ENCODE results near the gene SMAD2. TPM values are rescaled to one million over a fixed set of nuclear protein-coding genes. Genes with fewer than 3 reads are reported as not detected.
A peak's percentile ranks its signal among the peaks of the same experiment; 100 is the strongest.

The SMAD2 gene
- total RNA-seq, 2 experiments from 2014 or later = 156 to 166 TPM

DNA sequence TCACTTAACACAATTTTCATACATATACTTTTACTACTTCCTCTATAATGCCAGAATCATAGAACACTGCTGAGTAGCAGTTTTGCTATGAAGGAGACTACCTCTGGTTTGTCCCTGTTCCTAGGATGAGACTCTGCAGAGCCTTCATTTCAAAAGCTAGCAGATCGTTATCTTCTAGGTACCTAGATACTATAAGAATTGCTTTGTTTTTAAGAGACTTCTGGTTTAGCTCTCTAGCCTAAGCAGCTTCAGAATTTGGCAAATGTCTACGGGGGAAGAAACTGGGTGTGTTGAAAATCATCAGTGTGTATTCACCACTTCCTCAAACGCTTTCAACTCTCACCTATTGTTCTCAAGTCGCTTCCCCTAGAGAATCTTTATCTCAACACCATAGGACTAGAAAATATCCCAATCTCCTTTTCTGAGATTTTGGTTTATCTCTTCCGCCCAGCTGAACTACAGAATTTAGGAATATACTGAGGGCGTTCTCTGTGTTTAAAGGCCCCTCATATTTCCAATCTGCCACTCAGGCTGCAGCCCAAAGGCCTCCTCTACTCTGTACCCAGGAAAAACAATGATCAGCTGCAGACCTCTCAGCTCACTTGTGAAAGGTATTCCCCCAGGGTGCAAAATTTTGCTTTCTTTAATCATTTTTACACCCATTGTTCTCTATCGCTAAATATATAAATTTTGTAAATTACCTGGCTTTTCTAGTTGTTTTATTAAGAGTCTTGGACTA is 28.7 kb downstream of the SMAD2 start:
- peaks cover 28% of the 10 kb centered on the region for H3K9me3 Mint-ChIP-seq (ENCODE audit: low read depth)
- CTCF ChIA-PET = interaction anchor here (1.4 to 1.5 kb wide), 2 partner anchors 8 to 96 kb away, joined by 3 to 5 read pairs; no protein-coding TSS in a partner anchor
- H3K27me3 Mint-ChIP-seq = no peaks in the 10 kb centered on the region
- peaks cover 67% of the 10 kb centered on the region for H3K4me1 Mint-ChIP-seq
- H3K4me3 Mint-ChIP-seq = peak overlapping the region; percentile 25
- no peak for DNase-seq
- H3K27ac Mint-ChIP-seq = peak overlapping the region; percentile 83
- ATAC-seq = peak; percentile 91
- H3K36me3 Mint-ChIP-seq = peaks cover 75% of the 10 kb centered on the region

DNA sequence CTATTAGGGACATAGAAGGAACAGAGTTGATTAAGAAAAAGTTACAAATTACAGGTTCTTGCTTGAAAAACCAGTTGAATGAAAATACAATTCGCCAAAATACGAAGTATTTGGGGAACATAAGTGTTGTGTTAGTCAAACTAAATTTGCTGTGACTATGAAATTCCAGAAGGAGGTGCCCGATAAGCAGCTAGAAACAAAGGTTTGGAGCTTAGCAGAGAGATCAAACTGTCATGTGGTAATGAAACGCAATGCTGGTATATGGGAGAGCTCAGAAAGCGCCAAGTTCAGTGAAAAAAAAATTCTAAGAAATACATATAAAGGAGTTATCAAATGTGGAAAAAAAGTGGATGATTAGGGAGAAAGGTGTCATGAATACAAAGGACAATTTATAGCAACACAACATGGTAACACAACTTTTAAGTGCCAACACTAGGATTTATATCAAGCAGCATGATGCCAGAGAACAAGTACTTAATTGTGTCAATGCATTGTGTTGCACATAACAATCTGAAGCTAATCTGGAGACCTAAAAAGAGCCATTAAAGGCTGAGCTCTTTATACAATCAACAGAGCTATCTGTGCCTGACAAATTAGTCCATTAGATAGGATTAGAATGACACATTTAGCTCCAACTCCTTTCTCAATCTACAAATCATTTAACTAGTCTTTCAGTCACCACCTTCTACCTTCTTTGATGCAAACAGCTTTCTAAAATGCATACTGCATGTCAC is 31.2 kb downstream of the SMAD2 start:
- H3K4me1 Mint-ChIP-seq = peaks cover 66% of the 10 kb centered on the region
- H3K4me3 Mint-ChIP-seq = no peak overlapping the region
- H3K27me3 Mint-ChIP-seq = no peaks in the 10 kb centered on the region
- CTCF ChIA-PET = interaction anchor here (0.6 to 1.3 kb wide), 3 partner anchors 65 to 1605 kb away, joined by 3 read pairs; no protein-coding TSS in a partner anchor
- H3K27ac Mint-ChIP-seq = no peak overlapping the region
- DNase-seq (no peak), ATAC-seq (no peak)
- H3K9me3 Mint-ChIP-seq (ENCODE audit: low read depth) = peaks cover 14% of the 10 kb centered on the region
- H3K36me3 Mint-ChIP-seq = peaks cover 70% of the 10 kb centered on the region

DNA sequence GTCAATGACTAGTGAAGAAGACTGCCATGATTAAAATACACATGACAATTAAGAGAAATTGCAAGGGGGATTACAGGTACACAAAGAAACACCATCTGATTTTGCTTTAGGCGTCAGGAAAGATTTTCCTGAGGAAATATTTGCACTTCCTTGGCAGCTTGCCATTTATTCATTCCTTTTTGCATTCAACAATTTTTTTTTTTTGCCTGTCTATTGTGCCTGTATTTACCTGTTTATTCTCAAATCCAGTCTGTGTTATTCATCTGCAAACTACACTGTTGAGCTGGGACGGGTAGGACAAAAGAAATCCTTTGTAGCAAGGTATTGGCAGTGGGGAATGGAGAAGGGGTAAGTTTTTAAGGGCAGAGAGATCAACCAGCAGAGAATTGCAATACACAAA is 31.8 kb downstream of the SMAD2 start:
- CTCF ChIA-PET = no interaction called here
- Mint-ChIP-seq H3K27me3 (no peaks in the 10 kb centered on the region), H3K4me1 (peaks cover 67% of the 10 kb centered on the region), H3K4me3 (no peak overlapping the region), H3K9me3 (ENCODE audit: low read depth) (peaks cover 10% of the 10 kb centered on the region), H3K27ac (no peak overlapping the region), H3K36me3 (peaks cover 70% of the 10 kb centered on the region)
- DNase-seq = no peak
- no peak for ATAC-seq

GRCh38 chr18:47898055-47898454 is 32.4 kb downstream of the SMAD2 start:
- Mint-ChIP-seq H3K9me3 (ENCODE audit: low read depth) (peaks cover 5% of the 10 kb centered on the region), H3K27me3 (no peaks in the 10 kb centered on the region), H3K4me1 (peaks cover 62% of the 10 kb centered on the region), H3K36me3 (peaks cover 65% of the 10 kb centered on the region), H3K27ac (no peak overlapping the region), H3K4me3 (no peak overlapping the region)
- CTCF ChIA-PET = no interaction called here
- ATAC-seq = no peak
- no peak for DNase-seq

DNA sequence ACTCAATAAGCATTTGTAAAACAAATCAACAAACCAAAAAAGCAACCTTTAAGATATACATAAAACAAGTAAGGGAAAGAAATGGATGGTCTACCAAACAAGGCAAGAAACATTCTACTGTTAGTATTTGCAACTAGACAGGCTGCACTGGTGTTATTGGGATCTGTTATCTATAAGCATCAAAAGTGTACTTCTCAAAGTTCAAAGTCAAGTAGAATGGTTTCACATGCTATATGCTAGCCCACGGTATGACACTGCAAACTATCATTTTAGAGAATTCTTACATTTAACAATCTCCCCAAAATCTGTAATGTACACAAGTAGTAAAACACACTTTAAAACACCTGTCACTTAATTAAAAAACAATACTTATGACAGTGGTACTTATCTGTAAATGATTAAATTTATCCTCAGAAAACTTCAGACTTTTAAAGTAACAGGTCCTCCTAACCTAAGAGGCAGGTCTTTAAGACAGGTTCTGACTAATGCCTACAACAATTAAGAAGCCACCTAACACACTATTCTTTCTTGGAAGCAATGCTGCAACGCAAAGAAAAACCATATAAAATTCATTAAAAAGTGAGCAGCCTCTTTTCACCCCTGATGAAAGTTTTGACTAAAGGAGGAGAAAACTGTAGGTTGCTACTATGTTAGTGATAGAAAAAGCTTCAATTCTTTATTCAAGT is 34.8 kb downstream of the SMAD2 start:
- peaks cover 43% of the 10 kb centered on the region for H3K4me1 Mint-ChIP-seq
- H3K27ac Mint-ChIP-seq = no peak overlapping the region
- CTCF ChIA-PET = no interaction called here
- H3K9me3 Mint-ChIP-seq (ENCODE audit: low read depth) = peaks cover 2% of the 10 kb centered on the region
- H3K27me3 Mint-ChIP-seq = no peaks in the 10 kb centered on the region
- DNase-seq (no peak), ATAC-seq (no peak)
- no peak overlapping the region for H3K4me3 Mint-ChIP-seq
- H3K36me3 Mint-ChIP-seq = peaks cover 59% of the 10 kb centered on the region

GRCh38 chr18:47893939-47894699 is 36.3 kb downstream of the SMAD2 start:
- Mint-ChIP-seq H3K4me1 (peaks cover 41% of the 10 kb centered on the region), H3K36me3 (peaks cover 51% of the 10 kb centered on the region), H3K27ac (no peak overlapping the region), H3K4me3 (no peak overlapping the region), H3K27me3 (no peaks in the 10 kb centered on the region), H3K9me3 (ENCODE audit: low read depth) (no peaks in the 10 kb centered on the region)
- CTCF ChIA-PET = interaction anchor here (0.6 to 1.5 kb wide), 3 partner anchors 8 to 19 kb away, joined by 3 to 5 read pairs (median 4); no protein-coding TSS in a partner anchor
- no peak for ATAC-seq
- no peak for DNase-seq

- CTCF ChIA-PET = interaction anchor here (1.2 to 1.5 kb wide), 2 partner anchors 9 to 13 kb away, joined by 3 to 5 read pairs; no protein-coding TSS in a partner anchor
- DNase-seq = no peak
- no peak overlapping the region for H3K4me3 Mint-ChIP-seq
- ATAC-seq = no peak
- no peak overlapping the region for H3K27ac Mint-ChIP-seq
- peaks cover 51% of the 10 kb centered on the region for H3K36me3 Mint-ChIP-seq
- H3K9me3 Mint-ChIP-seq (ENCODE audit: low read depth) = no peaks in the 10 kb centered on the region
- peaks cover 40% of the 10 kb centered on the region for H3K4me1 Mint-ChIP-seq
- no peaks in the 10 kb centered on the region for H3K27me3 Mint-ChIP-seq
Observed at GRCh38 chr18:47893047-47893446, 37.4 kb downstream of the SMAD2 start.

DNA sequence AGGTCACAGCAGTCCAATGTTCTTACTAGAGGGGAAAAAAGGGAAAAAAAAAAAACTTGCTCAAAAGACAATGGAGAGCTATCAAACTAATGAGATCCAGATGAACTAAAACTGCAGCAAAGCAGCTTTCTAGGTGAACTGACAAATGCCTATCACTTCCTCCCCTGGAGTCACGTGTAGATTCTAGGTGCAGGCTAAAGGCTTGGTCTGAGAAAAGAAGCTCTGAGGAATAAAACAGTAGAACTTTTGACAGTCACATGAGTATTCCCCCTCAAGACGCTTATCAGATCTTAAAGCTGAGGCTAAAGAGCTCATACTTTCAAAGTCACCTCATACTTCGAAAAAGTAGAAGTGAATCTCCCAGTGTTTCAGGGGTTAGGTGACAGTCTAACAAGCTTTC is 42.3 kb downstream of the SMAD2 start:
- Mint-ChIP-seq H3K4me1 (peaks cover 23% of the 10 kb centered on the region), H3K36me3 (peaks cover 44% of the 10 kb centered on the region), H3K9me3 (ENCODE audit: low read depth) (no peaks in the 10 kb centered on the region), H3K27ac (no peak overlapping the region), H3K4me3 (no peak overlapping the region), H3K27me3 (no peaks in the 10 kb centered on the region)
- CTCF ChIA-PET = interaction anchor here (0.9 to 1.1 kb wide), 2 partner anchors 13 to 42 kb away, joined by 3 to 4 read pairs; partner anchors contain the start of gene SMAD2
- ATAC-seq = no peak
- no peak for DNase-seq

DNA sequence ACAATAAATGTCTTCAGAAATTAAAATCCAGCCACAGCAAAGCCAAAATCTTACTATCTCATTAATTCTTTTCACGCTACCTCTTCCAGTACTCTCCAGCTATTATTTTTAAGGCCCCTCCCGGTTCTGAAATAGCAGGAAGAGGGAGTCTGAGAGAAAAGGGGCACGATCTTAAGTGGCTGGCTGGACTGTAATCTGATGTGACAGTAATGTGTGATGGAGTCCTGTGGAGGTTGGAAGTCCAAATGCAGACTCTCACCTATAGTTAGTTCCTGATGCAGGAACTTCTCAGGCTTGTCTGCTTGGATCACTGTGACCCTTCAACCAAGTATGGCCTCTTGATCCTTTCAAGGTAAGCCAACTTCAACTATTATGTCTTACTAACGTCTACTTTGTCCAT is 43.2 kb downstream of the SMAD2 start:
- no peaks in the 10 kb centered on the region for H3K27me3 Mint-ChIP-seq
- CTCF ChIA-PET = no interaction called here
- peaks cover 23% of the 10 kb centered on the region for H3K4me1 Mint-ChIP-seq
- no peaks in the 10 kb centered on the region for H3K9me3 Mint-ChIP-seq (ENCODE audit: low read depth)
- no peak overlapping the region for H3K27ac Mint-ChIP-seq
- no peak for DNase-seq
- ATAC-seq = no peak
- peaks cover 45% of the 10 kb centered on the region for H3K36me3 Mint-ChIP-seq
- no peak overlapping the region for H3K4me3 Mint-ChIP-seq

DNA sequence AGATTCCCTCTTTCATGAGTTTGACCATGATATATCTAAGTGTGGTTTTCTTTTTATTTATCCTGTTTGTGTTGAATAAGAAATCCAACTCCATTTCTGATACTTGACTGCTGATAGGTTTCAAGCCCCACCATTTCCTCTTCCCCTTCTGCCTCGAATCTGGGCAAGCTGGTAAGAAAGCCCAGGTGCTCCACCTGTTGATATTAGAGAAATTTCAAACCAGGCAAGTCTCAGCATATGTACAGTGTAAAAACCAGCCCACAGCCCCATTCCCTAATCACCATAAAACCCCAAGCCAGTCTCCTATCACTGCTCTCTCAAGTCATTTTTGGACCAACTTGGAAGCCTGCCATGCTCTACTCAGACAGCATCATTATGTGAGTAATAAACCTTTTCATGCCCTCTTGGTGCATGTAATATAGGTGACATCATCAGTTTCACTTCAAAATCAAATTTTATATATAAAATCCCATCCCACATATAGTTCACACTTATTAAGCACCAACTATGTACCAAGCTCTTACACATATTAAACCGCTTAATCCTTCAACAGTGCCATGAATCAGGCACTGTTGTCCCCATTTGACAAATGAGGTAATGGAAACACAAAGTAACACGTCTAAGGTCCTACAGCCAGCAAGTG is 46.6 kb downstream of the SMAD2 start:
- Mint-ChIP-seq H3K9me3 (ENCODE audit: low read depth) (no peaks in the 10 kb centered on the region), H3K4me3 (no peak overlapping the region), H3K36me3 (peaks cover 56% of the 10 kb centered on the region), H3K27me3 (no peaks in the 10 kb centered on the region), H3K4me1 (peaks cover 11% of the 10 kb centered on the region), H3K27ac (peak overlapping the region; percentile 18)
- ATAC-seq (no peak), DNase-seq (no peak)
- CTCF ChIA-PET = interaction anchor here (0.5 to 0.6 kb wide), 2 partner anchors 104 to 1532 kb away, joined by 3 read pairs; no protein-coding TSS in a partner anchor

- Mint-ChIP-seq H3K9me3 (ENCODE audit: low read depth) (no peaks in the 10 kb centered on the region), H3K36me3 (peaks cover 49% of the 10 kb centered on the region), H3K4me3 (no peak overlapping the region), H3K4me1 (peaks cover 10% of the 10 kb centered on the region), H3K27ac (no peak overlapping the region), H3K27me3 (no peaks in the 10 kb centered on the region)
- CTCF ChIA-PET = no interaction called here
- no peak for ATAC-seq
- DNase-seq = no peak
Observed at GRCh38 chr18:47882641-47883040, 47.8 kb downstream of the SMAD2 start.

DNA sequence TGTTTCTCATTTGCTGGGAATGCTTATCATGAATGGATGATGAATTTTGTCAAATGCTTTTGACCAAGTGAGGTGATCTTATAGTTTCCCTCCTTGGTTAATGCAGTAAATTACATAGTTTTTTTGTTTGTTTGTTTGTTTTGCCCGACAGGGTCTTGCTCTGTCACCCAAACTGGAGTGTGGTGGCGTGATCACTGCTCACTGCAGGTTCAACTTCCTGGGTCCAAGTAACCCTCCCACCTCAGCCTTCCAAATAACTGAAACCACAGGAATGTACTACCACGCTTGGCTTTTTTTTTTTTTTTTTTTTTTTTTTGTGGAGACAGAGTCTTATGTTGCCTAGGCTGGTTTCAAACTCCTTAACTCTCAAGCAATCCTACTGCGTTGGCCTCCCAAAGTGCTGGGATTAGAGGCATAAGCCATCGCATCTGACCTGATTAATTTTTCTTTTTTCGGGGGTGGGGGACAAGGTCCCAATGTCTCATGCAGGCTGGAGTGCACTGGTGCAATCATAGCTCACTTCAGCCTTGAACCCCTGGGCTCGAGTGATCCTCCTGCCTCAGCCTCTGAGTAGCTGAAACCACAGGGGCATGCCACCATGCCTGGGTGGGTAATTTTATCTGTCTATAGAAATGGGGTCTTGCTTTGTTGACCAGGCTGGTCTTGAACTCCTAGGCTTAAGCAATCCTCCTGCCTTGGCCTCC is 48.6 kb downstream of the SMAD2 start:
- H3K27ac Mint-ChIP-seq = no peak overlapping the region
- ATAC-seq (no peak), DNase-seq (no peak)
- H3K36me3 Mint-ChIP-seq = peaks cover 42% of the 10 kb centered on the region
- H3K27me3 Mint-ChIP-seq = no peaks in the 10 kb centered on the region
- H3K4me3 Mint-ChIP-seq = no peak overlapping the region
- H3K9me3 Mint-ChIP-seq (ENCODE audit: low read depth) = no peaks in the 10 kb centered on the region
- CTCF ChIA-PET = no interaction called here
- H3K4me1 Mint-ChIP-seq = peaks cover 10% of the 10 kb centered on the region

All from activated CD8-positive, alpha-beta memory T cell treated with anti-CD3 and anti-CD28 coated beads, Interleukin-2, amount 10 ng/mL, durations not matched to agents 7 days and 5 days (primary cell).